ENCODE measurements around the gene RPS6KB2.

Gene RPS6KB2

GRCh38 chr11:67416416-67417335 lies 11.6 kb upstream of the RPS6KB2 start:
- no peak for DNase-seq (ENCODE audit: low read depth)
- no peak overlapping the region for H3K4me3 ChIP-seq (ENCODE audit: low read depth, low read length)

GRCh38 chr11:67417425-67417824 lies 10.9 kb upstream of the RPS6KB2 start:
- H3K4me3 ChIP-seq (ENCODE audit: low read depth, low read length): no peak overlapping the region
- DNase-seq (ENCODE audit: low read depth): no peak
- in situ Hi-C loops (cut with HindIII; ENCODE audit: low sequenced_read_pairs): no loop called here
- TF ChIP-seq CTCF (IDR thresholded peaks at IDR 0.05; ENCODE audit: low read depth, low read length, missing control alignments): no peak

More at GRCh38 chr11:67416416-67417335, 11.6 kb upstream of the RPS6KB2 start:
- in situ Hi-C loops (cut with HindIII; ENCODE audit: low sequenced_read_pairs): no loop called here
- no peak for TF ChIP-seq CTCF (IDR thresholded peaks at IDR 0.05; ENCODE audit: low read depth, low read length, missing control alignments)

GRCh38 chr11:67418476-67419281 lies 9.6 kb upstream of the RPS6KB2 start:
- in situ Hi-C loops (cut with HindIII; ENCODE audit: low sequenced_read_pairs): no loop called here
- DNase-seq (ENCODE audit: low read depth): no peak
- H3K4me3 ChIP-seq (ENCODE audit: low read depth, low read length): no peak overlapping the region
- no peak for TF ChIP-seq CTCF (IDR thresholded peaks at IDR 0.05; ENCODE audit: low read depth, low read length, missing control alignments)

- in situ Hi-C loops (cut with HindIII; ENCODE audit: low sequenced_read_pairs): no loop called here
- no peak for TF ChIP-seq CTCF (IDR thresholded peaks at IDR 0.05; ENCODE audit: low read depth, low read length, missing control alignments)
- no peak overlapping the region for H3K4me3 ChIP-seq (ENCODE audit: low read depth, low read length)
- no peak for DNase-seq (ENCODE audit: low read depth)
These were observed 8.8 kb upstream of the RPS6KB2 start for GRCh38 chr11:67419325-67420049.

- no peak for TF ChIP-seq CTCF (IDR thresholded peaks at IDR 0.05; ENCODE audit: low read depth, low read length, missing control alignments)
- no peak for DNase-seq (ENCODE audit: low read depth)
- peak overlapping the region; percentile 24 for H3K4me3 ChIP-seq (ENCODE audit: low read depth, low read length)
- in situ Hi-C loops (cut with HindIII; ENCODE audit: low sequenced_read_pairs): no loop called here
These were observed 8.1 kb upstream of the RPS6KB2 start for GRCh38 chr11:67420147-67420645.
